ENCODE results near the gene SLX4IP. TPM values are rescaled to one million over a fixed set of nuclear protein-coding genes. Genes with fewer than 3 reads are reported as not detected.
"Not testable (repeated sequence)": the region's sequence is repeated elsewhere in the genome, so short reads cannot be mapped to it uniquely, and the experiment has no call there.

The SLX4IP gene
- total RNA-seq, 4 donors from 2014 or later = 1.3 to 3.0 (median 1.9) TPM

- WGBS, 2 donors (ENCODE audit: low coverage in 1 of 2) = 92 to 100% methylated on average over 4 to 17 of the region's 18 CpGs
- H3K4me1 ChIP-seq = no peaks in the 10 kb centered on the region
- no peaks in the 10 kb centered on the region for H3K9me3 ChIP-seq
- H3K27ac ChIP-seq = no peak overlapping the region
- H3K36me3 ChIP-seq = no peaks in the 10 kb centered on the region
- no peak overlapping the region for H3K4me3 ChIP-seq
- no peaks in the 10 kb centered on the region for H3K27me3 ChIP-seq
- no peak for ATAC-seq
- no peak for TF ChIP-seq CTCF (IDR thresholded peaks at IDR 0.05)
- no peak for TF ChIP-seq EP300 (IDR thresholded peaks at IDR 0.05)
- TF ChIP-seq POLR2AphosphoS5 (IDR thresholded peaks at IDR 0.05) = no peak
- TF ChIP-seq POLR2A (IDR thresholded peaks at IDR 0.05) = no peak
Measured at GRCh38 chr20:10613911-10614310, 178.8 kb downstream of the SLX4IP start.

- TF ChIP-seq POLR2A (IDR thresholded peaks at IDR 0.05) (no peak), POLR2AphosphoS5 (IDR thresholded peaks at IDR 0.05) (no peak), EP300 (IDR thresholded peaks at IDR 0.05) (no peak), CTCF (IDR thresholded peaks at IDR 0.05) (no peak)
- Histone ChIP-seq H3K27me3 (no peaks in the 10 kb centered on the region), H3K4me1 (no peaks in the 10 kb centered on the region), H3K9me3 (no peaks in the 10 kb centered on the region), H3K36me3 (no peaks in the 10 kb centered on the region), H3K4me3 (no peak overlapping the region), H3K27ac (no peak overlapping the region)
- 90 to 94% methylated on average over 3 of the region's 3 CpGs for WGBS, 2 donors (ENCODE audit: low coverage in 1 of 2)
- no peak for ATAC-seq
Measured at GRCh38 chr20:10616212-10616611, 181.1 kb downstream of the SLX4IP start.

GRCh38 chr20:10617549-10618133 is 182.5 kb downstream of the SLX4IP start:
- not testable (repeated sequence) for H3K4me3 ChIP-seq, H3K36me3 ChIP-seq, ATAC-seq, H3K27ac ChIP-seq, H3K4me1 ChIP-seq, H3K27me3 ChIP-seq, H3K9me3 ChIP-seq
- WGBS, 2 donors (ENCODE audit: low coverage in 1 of 2) = 95% methylated on average over 3 of the region's 4 CpGs; no CpG with 5 or more reads in 1 of the 2 donors

DNA sequence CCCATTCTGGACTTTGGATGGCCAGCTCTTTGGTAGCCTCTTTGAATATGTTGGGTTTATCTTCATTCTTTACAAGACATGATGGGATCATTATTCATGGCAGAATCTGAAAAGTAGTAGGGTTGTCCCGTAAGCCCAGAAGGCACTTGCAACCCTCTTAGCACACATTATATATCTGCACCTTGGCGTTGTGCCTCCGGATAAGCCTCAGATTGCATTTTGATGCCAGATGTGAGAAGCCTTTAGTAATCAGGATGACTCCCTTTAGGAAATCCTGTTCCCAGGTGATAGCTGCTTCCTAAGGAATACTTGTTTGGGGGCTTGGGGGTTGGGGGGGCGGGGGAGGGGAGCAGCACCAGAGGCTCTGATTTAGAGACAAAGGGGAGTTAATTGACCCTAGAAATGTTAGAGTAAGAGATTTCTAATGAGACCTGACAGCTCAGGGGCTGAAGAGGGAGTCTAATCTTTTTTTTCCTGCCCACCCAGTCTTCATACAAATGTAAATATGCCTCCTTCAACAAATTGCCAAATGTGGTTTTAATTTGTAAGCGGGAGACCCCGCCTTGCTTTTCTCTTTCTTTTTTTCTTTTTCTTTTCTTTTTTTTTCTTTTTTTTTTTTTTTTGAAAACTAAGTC is 183.6 kb downstream of the SLX4IP start:
- Histone ChIP-seq H3K4me1 (no peaks in the 10 kb centered on the region), H3K27me3 (no peaks in the 10 kb centered on the region), H3K36me3 (no peaks in the 10 kb centered on the region), H3K27ac (no peak overlapping the region), H3K4me3 (no peak overlapping the region), H3K9me3 (no peaks in the 10 kb centered on the region)
- WGBS, 2 donors (ENCODE audit: low coverage in 1 of 2) = 68 to 80% methylated on average over 5 of the region's 6 CpGs
- ATAC-seq = no peak
- TF ChIP-seq EP300 (IDR thresholded peaks at IDR 0.05) (no peak), POLR2A (IDR thresholded peaks at IDR 0.05) (no peak), CTCF (IDR thresholded peaks at IDR 0.05) (no peak), POLR2AphosphoS5 (IDR thresholded peaks at IDR 0.05) (no peak)

GRCh38 chr20:10619427-10619826 is 184.3 kb downstream of the SLX4IP start:
- Histone ChIP-seq H3K4me3 (no peak overlapping the region), H3K36me3 (no peaks in the 10 kb centered on the region), H3K4me1 (no peaks in the 10 kb centered on the region), H3K27me3 (no peaks in the 10 kb centered on the region), H3K9me3 (no peaks in the 10 kb centered on the region), H3K27ac (no peak overlapping the region)
- TF ChIP-seq POLR2A (IDR thresholded peaks at IDR 0.05) (no peak), EP300 (IDR thresholded peaks at IDR 0.05) (no peak), POLR2AphosphoS5 (IDR thresholded peaks at IDR 0.05) (no peak), CTCF (IDR thresholded peaks at IDR 0.05) (no peak)
- ATAC-seq = no peak
- WGBS, 2 donors (ENCODE audit: low coverage in 1 of 2) = 64 to 83% methylated on average over 2 to 3 of the region's 3 CpGs

All from gastroesophageal sphincter (tissue), 4 donors.